ENCODE results near the gene ANKRD36. TPM values are rescaled to one million over a fixed set of nuclear protein-coding genes. Genes with fewer than 3 reads are reported as not detected.
"Not testable (repeated sequence)": the region's sequence is repeated elsewhere in the genome, so short reads cannot be mapped to it uniquely, and the experiment has no call there.

ANKRD36 gene
- total RNA-seq, 1 experiment from 2014 or later, result 16.5 TPM

DNA sequence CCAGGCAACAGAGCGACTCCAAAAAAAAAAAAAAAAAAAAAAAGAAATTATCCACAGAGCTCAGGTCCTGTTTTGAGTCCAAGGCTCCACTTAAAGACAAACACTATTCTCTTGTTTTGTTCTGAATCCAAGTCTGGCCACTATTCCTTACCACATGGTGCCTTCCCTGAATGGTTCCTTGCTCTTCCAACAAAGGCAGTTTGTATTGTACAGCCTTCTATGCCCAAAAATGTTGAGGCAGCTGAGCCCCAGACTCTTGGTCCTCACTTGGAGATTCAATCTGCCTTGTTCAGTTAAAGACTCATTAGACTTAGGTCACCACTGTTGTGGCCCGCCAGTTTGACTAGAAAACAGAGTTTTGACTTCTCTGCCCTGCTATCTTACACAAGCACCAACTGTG, 20.0 kb upstream of the ANKRD36 start:
- H4K20me1 ChIP-seq (ENCODE audit: insufficient read depth); RAD21 ChIA-PET (ENCODE audit: low non-redundant PET in 1 of 2, low total read pairs in 2 of 2, uncharacterized antibody in 2 of 2, unreplicated experiment in 2 of 2); H3K9me3 ChIP-seq (ENCODE audit: control insufficient read depth in 1 of 2, insufficient read depth in 1 of 2, low read depth in 1 of 2, low read length in 2 of 2); H3K36me3 ChIP-seq (ENCODE audit: control insufficient read depth in 1 of 2, insufficient read depth in 2 of 2, low read length in 2 of 2); H3K79me2 ChIP-seq (ENCODE audit: insufficient read depth, low read length); POLR2A ChIA-PET; H3K9ac ChIP-seq (ENCODE audit: low read length); ATAC-seq; intact Hi-C loops (cut with micrococcal nuclease); BruUV-seq (replicated peaks); H3K9me2 ChIP-seq (ENCODE audit: insufficient read depth); H2AFZ ChIP-seq (ENCODE audit: low read depth, low read length, poor library complexity, severe bottlenecking); H3K4me2 ChIP-seq (ENCODE audit: low read length); H3K4me1 ChIP-seq (ENCODE audit: control insufficient read depth in 1 of 2, insufficient read depth in 2 of 2, low read length in 2 of 2); H3K4me3 ChIP-seq (replicated peaks in 1 of 2; ENCODE audit: low read depth in 1 of 2, low read length in 2 of 2); DNase-seq (ENCODE audit: low read depth, low spot score); H3K27me3 ChIP-seq (ENCODE audit: insufficient read depth, low read length); CTCF ChIA-PET; H3K27ac ChIP-seq (ENCODE audit: low read depth, low read length): not testable (repeated sequence)

DNA sequence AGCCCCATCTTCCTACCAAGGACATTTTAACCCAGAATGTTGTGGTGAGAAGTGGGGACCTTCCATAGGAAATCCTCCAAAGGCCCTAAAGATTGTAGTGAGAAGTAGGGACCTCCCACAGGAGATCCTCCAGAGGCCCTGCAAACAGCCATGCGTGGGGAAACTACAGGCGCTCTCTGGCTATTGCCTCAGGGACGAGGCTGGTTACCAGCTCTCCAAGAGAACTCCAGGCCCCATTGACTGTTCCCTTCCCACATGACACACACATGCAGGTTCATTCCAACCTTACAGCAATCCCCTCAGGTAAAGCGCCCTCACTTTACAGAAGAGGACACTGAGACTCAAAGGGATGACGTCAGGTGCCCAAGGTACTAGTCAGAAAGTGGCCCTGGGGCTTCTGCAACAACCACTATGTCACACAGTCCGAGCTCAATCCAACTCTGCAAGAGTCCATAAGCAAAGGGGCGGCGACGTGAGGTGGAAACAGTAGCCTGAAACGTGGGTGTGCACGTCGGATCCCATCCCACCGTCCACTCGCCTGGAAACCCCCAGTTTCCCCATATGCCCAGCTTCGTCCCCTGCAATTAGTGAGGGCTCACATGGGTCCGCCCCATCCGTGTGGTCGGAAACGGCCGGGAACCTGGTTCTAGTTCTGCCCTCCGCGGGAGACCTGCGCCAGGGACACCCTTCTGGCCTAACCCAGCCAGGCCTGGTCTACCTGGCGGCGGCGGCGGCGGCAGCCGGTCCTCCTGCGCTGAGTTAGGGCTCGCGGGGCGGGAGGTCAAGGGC, 18.8 kb upstream of the ANKRD36 start:
- H2AFZ ChIP-seq (ENCODE audit: low read depth, low read length, poor library complexity, severe bottlenecking); RAD21 ChIA-PET (ENCODE audit: low non-redundant PET in 1 of 2, low total read pairs in 2 of 2, uncharacterized antibody in 2 of 2, unreplicated experiment in 2 of 2); DNase-seq (ENCODE audit: low read depth, low spot score); H3K36me3 ChIP-seq (ENCODE audit: control insufficient read depth in 1 of 2, insufficient read depth in 2 of 2, low read length in 2 of 2); CTCF ChIA-PET; H3K27me3 ChIP-seq (ENCODE audit: insufficient read depth, low read length); intact Hi-C loops (cut with micrococcal nuclease); BruUV-seq (replicated peaks); H3K4me1 ChIP-seq (ENCODE audit: control insufficient read depth in 1 of 2, insufficient read depth in 2 of 2, low read length in 2 of 2); H3K9me2 ChIP-seq (ENCODE audit: insufficient read depth); H3K9me3 ChIP-seq (ENCODE audit: control insufficient read depth in 1 of 2, insufficient read depth in 1 of 2, low read depth in 1 of 2, low read length in 2 of 2); H3K79me2 ChIP-seq (ENCODE audit: insufficient read depth, low read length); H4K20me1 ChIP-seq (ENCODE audit: insufficient read depth); H3K27ac ChIP-seq (ENCODE audit: low read depth, low read length); POLR2A ChIA-PET: not testable (repeated sequence)
- Histone ChIP-seq H3K4me2 (ENCODE audit: low read length) (peak overlapping the region; percentile 58), H3K9ac (ENCODE audit: low read length) (0 out of 2 replicates have a peak overlapping the region, but pooled peaks have one; percentile 40), H3K4me3 (replicated peaks in 1 of 2; ENCODE audit: low read depth in 1 of 2, low read length in 2 of 2) (peak overlapping the region; percentile 37 to 46)
- ATAC-seq, result peak; percentile 67

DNA sequence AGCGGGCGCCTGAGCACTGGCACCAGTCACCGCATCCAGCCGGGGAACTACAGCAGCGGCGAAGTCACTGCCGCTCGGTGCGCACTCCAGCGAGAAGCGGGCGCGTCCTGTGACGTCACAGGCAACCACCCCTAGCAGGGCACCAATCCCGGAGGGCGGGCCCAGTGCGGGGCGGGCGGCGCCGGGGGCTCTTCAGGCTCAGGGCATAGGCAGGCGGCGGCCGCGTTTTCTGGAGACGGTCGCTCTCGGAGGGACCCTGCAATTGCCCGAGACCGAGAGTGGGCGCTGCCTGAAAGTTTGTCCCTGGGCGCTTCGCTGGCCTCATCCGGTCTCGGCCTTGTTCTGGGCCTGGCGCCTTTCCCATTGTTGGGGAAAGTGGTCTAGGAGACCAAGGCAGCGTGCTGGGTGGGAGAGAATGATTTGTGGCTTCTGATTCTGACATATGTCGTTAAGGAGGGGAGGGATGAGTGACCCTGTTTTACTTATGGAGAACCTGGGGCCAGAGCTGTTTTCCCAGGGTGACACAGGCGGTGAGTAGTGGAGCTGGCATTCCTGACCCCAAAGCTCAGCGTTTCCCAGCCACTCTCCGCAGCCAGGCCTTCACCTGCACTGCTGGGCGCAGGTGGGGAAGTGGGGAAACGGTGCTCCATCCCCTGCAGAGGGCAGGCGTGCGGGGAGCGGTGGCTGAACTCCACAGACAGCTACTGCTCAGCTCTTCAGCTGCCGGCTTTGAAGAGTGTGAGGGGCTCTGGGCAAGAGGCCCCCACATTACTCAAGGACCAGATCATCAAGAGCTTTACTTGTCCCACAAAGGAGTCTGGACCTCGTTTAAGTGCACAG, 18.0 kb upstream of the ANKRD36 start, which contains the start of gene FAHD2B:
TSS of gene FAHD2B (minus strand) at position 111 of the 840 bp plus-strand sequence. CDS start 3,176 bp downstream, outside the sequence.
- peak; percentile 95 for ATAC-seq

More for the DNA sequence above, 18.0 kb upstream of the ANKRD36 start, which contains the start of gene FAHD2B:
- H3K4me1 ChIP-seq (ENCODE audit: control insufficient read depth in 1 of 2, insufficient read depth in 2 of 2, low read length in 2 of 2); H3K27ac ChIP-seq (ENCODE audit: low read depth, low read length); H3K79me2 ChIP-seq (ENCODE audit: insufficient read depth, low read length); RAD21 ChIA-PET (ENCODE audit: low non-redundant PET in 1 of 2, low total read pairs in 2 of 2, uncharacterized antibody in 2 of 2, unreplicated experiment in 2 of 2); CTCF ChIA-PET; intact Hi-C loops (cut with micrococcal nuclease); POLR2A ChIA-PET; H2AFZ ChIP-seq (ENCODE audit: low read depth, low read length, poor library complexity, severe bottlenecking); H3K9me3 ChIP-seq (ENCODE audit: control insufficient read depth in 1 of 2, insufficient read depth in 1 of 2, low read depth in 1 of 2, low read length in 2 of 2); H3K9me2 ChIP-seq (ENCODE audit: insufficient read depth); H3K27me3 ChIP-seq (ENCODE audit: insufficient read depth, low read length); H3K36me3 ChIP-seq (ENCODE audit: control insufficient read depth in 1 of 2, insufficient read depth in 2 of 2, low read length in 2 of 2); H4K20me1 ChIP-seq (ENCODE audit: insufficient read depth): not testable (repeated sequence)
- DNase-seq (ENCODE audit: low read depth, low spot score), result peak; percentile 28
- BruUV-seq (replicated peaks), result TSS peak; percentile 88
- H3K4me2 ChIP-seq (ENCODE audit: low read length), result peak within 1 kb of the TSS; percentile 59
- H3K9ac ChIP-seq (ENCODE audit: low read length), result peak within 1 kb of the TSS; percentile 40
- peak within 1 kb of the TSS; percentile 37 to 46 for H3K4me3 ChIP-seq (replicated peaks in 1 of 2; ENCODE audit: low read depth in 1 of 2, low read length in 2 of 2)
